MCF 10A (cell line): ENCODE measurements around the gene CTDSPL. TPM values are rescaled to one million over a fixed set of nuclear protein-coding genes. Genes with fewer than 3 reads are reported as not detected.

Experiments used
- BruUV-seq: library from RNA; stranded (reverse); fragments of 400-500 nt; replicated peaks from 2 replicates; lab custom pipeline; 2021; lab: Mats Ljungman, UMichigan
- CTCF ChIA-PET: fragments of 300-600 bp; sonication (Branson Sonifier 250); formaldehyde crosslinking; extraction: SDS; loops from one replicate; lab custom pipeline; 2021; ENCODE audit warnings: antibody characterized with exemption, inconsistent platforms; lab: Yijun Ruan, JAX
- POLR2A ChIA-PET: fragments of 300-600, 350-650 bp; sonication (Branson Sonifier 250); formaldehyde crosslinking; extraction: SDS; loops from one replicate; lab custom pipeline; 2020; ENCODE audit warnings: antibody characterized with exemption, inconsistent platforms; lab: Yijun Ruan, JAX
- DNase-seq: peaks from one replicate; pipeline ENCODE4 v3.0.0-alpha.2; 2018; ENCODE audit not compliant: unreplicated experiment
- H3K27ac Mint-ChIP-seq: one replicate; pipeline ENCODE4 v1.8.0; 2022; ENCODE audit warnings: mild to moderate bottlenecking, low read depth, mixed read lengths; ENCODE audit not compliant: unreplicated experiment
- H3K27me3 Mint-ChIP-seq: one replicate; pipeline ENCODE4 v1.8.0; 2022; ENCODE audit warnings: mixed read lengths; ENCODE audit not compliant: insufficient read depth, unreplicated experiment
- H3K36me3 Mint-ChIP-seq: one replicate; pipeline ENCODE4 v1.8.0; 2022; ENCODE audit warnings: mild to moderate bottlenecking, moderate library complexity, mixed read lengths; ENCODE audit not compliant: insufficient read depth, unreplicated experiment
- H3K4me1 Mint-ChIP-seq: one replicate; pipeline ENCODE4 v1.8.0; 2022; ENCODE audit warnings: mixed read lengths; ENCODE audit not compliant: insufficient read depth, unreplicated experiment
- H3K4me3 Mint-ChIP-seq: one replicate; pipeline ENCODE4 v1.8.0; 2022; ENCODE audit warnings: mild to moderate bottlenecking, moderate library complexity, mixed read lengths; ENCODE audit not compliant: unreplicated experiment
- H3K9me3 Mint-ChIP-seq: one replicate; pipeline ENCODE4 v1.8.0; 2022; ENCODE audit warnings: mixed read lengths; ENCODE audit not compliant: unreplicated experiment
- CTCF ChIP-seq: fragments of 200-600 bp; IDR thresholded peaks from one replicate; pipeline ENCODE4 v1.8.0; 2022; ENCODE audit warnings: antibody characterized with exemption, mild to moderate bottlenecking; ENCODE audit not compliant: unreplicated experiment
- intact Hi-C: fragments of 100-400 bp; cut with micrococcal nuclease; formaldehyde crosslinking; loops from 2 replicates; pipeline ENCODE4 v1.14.1; 2022
- total RNA-seq: library from RNA; stranded (reverse); gene quantifications from 2 replicates; pipeline ENCODE4 v1.2.3, GENCODE V29; 2022

The CTDSPL gene
- total RNA-seq, 1 experiment from 2014 or later: 38.8 TPM

GRCh38 chr3:38022301-38022700, 160.6 kb downstream of the CTDSPL start:
- Mint-ChIP-seq H3K4me1 (peaks cover 27% of the 10 kb centered on the region), H3K36me3 (no peaks in the 10 kb centered on the region), H3K4me3 (no peak overlapping the region), H3K27me3 (no peaks in the 10 kb centered on the region), H3K27ac (no peak overlapping the region), H3K9me3 (no peaks in the 10 kb centered on the region)
- no peak for DNase-seq
- ChIA-PET POLR2A (interaction anchor here (0.7 to 1.0 kb wide), 2 partner anchors 8 to 135 kb away, joined by 3 to 4 read pairs; no protein-coding TSS in a partner anchor), CTCF (interaction anchor here (0.8 to 2.3 kb wide), 2 partner anchors 25 to 109 kb away, joined by 3 to 9 read pairs; no protein-coding TSS in a partner anchor)
- TF ChIP-seq CTCF: no peak
- BruUV-seq: no TSS peak
- intact Hi-C loops: no loop called here

GRCh38 chr3:38022896-38023709, 161.4 kb downstream of the CTDSPL start:
- H3K4me3 Mint-ChIP-seq: peak overlapping the region; percentile 100
- no peak for TF ChIP-seq CTCF
- peaks cover 27% of the 10 kb centered on the region for H3K4me1 Mint-ChIP-seq
- no peak for DNase-seq
- ChIA-PET POLR2A (interaction anchor here (0.7 to 1.0 kb wide), 2 partner anchors 9 to 135 kb away, joined by 3 to 4 read pairs; no protein-coding TSS in a partner anchor), CTCF (interaction anchor here (0.8 to 2.3 kb wide), 2 partner anchors 26 to 108 kb away, joined by 3 to 9 read pairs; no protein-coding TSS in a partner anchor)
- BruUV-seq: no TSS peak
- H3K36me3 Mint-ChIP-seq: no peaks in the 10 kb centered on the region
- no peaks in the 10 kb centered on the region for H3K27me3 Mint-ChIP-seq
- H3K9me3 Mint-ChIP-seq: no peaks in the 10 kb centered on the region
- intact Hi-C loops: no loop called here
- no peak overlapping the region for H3K27ac Mint-ChIP-seq

- CTCF ChIA-PET: interaction anchor here (0.7 kb wide), 1 partner anchor 320 kb away, joined by 4 read pairs; the partner anchor contains the start of gene XYLB
- no peak overlapping the region for H3K4me3 Mint-ChIP-seq
- no peak for TF ChIP-seq CTCF
Observed at GRCh38 chr3:38026856-38027255, 165.2 kb downstream of the CTDSPL start.

More at GRCh38 chr3:38026856-38027255, 165.2 kb downstream of the CTDSPL start:
- Mint-ChIP-seq H3K27me3 (no peaks in the 10 kb centered on the region), H3K27ac (no peak overlapping the region), H3K4me1 (peaks cover 38% of the 10 kb centered on the region), H3K9me3 (no peaks in the 10 kb centered on the region), H3K36me3 (no peaks in the 10 kb centered on the region)
- no TSS peak for BruUV-seq
- POLR2A ChIA-PET: interaction anchor here (0.6 to 0.7 kb wide), 2 partner anchors 10 to 365 kb away, joined by 3 read pairs; no protein-coding TSS in a partner anchor
- no peak for DNase-seq
- intact Hi-C loops: no loop called here
